NT2/D1 (cell line): ENCODE measurements around the gene ASCL4.

Experiments
- YY1 ChIP-seq: IDR thresholded peaks from 2 replicates; pipeline ENCODE4 v1.6.1; 2011; ENCODE audit not compliant: insufficient read length, insufficient read depth
- ZNF274 ChIP-seq: IDR thresholded peaks from 2 replicates; pipeline ENCODE4 v1.6.1; 2011; ENCODE audit warnings: mild to moderate bottlenecking, low read depth, low read length

DNA sequence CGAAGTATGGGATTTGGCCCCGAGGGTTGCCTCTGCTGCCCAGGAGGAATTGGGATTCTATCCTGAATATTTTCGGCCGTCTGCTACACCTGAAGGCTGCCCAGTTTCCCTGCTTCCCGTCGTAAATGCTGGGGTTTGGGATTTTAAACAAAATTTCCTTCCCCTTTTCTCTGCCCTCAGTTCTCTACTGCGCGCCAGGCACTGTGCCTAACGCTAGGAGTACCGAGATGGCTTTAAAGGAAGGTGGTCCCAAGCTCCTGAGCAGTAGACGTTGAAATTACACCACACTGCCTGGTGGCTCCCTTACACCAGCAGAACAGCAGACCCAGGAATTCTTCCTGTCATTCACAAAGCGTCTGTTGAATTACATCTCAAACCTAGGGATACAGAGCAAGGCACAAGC lies 13.0 kb upstream of the ASCL4 start:
- TF ChIP-seq YY1 (no peak), ZNF274 (no peak)
